ENCODE measurements around the gene PMS2. TPM values are rescaled to one million over a fixed set of nuclear protein-coding genes. Genes with fewer than 3 reads are reported as not detected.

Gene PMS2
- total and polyA plus RNA-seq, 2 donors (not counting 3 experiments of a cell fraction or from before 2014, with no cell fraction given), result 5.2 to 14.5 TPM

DNA sequence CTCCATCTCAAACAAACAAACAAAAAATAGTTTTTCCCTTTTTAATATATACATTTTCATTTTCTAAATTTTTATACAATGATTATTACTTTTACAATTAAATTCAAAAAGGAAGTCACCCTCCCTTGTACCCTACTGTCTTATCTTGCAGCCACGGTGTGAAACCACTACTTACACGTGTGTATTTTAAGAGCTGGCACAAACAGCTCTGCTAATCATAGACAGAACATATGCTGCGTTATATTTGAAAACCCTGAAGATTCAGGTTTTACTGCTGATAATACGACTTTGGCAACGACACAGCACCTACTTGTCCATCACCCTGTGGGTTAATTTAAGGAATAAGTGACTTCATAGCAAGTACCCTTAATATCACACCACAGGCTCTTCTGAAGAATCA, 23.3 kb upstream of the PMS2 start:
- intact Hi-C loops (cut with micrococcal nuclease) (no loop called here), dilution Hi-C loops (cut with MboI; ENCODE audit: extremely low pct_ligation_motif_present, low sequenced_read_pairs) (no loop called here)
- no peak overlapping the region for H3K4me3 ChIP-seq (replicated peaks in 1 of 3; ENCODE audit: insufficient read depth in 1 of 3, low read depth in 1 of 3, low read length in 3 of 3)
- H3K9ac ChIP-seq (replicated peaks; ENCODE audit: extremely low read depth, insufficient read depth, low read length), result no peak overlapping the region
- no peaks in the 10 kb centered on the region for H3K27me3 ChIP-seq (ENCODE audit: control insufficient read depth in 2 of 2, insufficient read depth in 2 of 2, low read length in 2 of 2)
- no peaks in the 10 kb centered on the region for H3K4me1 ChIP-seq (ENCODE audit: control insufficient read depth, extremely low read depth, insufficient read depth, low read length)
- TF ChIP-seq POLR2AphosphoS5 (IDR thresholded peaks at IDR 0.05; ENCODE audit: insufficient read depth, low read depth, low read length), result no peak
- no peak for TF ChIP-seq GATA2 (IDR thresholded peaks at IDR 0.05; ENCODE audit: insufficient read depth, insufficient read length, low read depth, low read length)
- no peak for TF ChIP-seq POLR2A (IDR thresholded peaks at IDR 0.05; ENCODE audit: low read depth, low read length)
- no peak for TF ChIP-seq FOS (IDR thresholded peaks at IDR 0.05; ENCODE audit: borderline replicate concordance, insufficient read depth, low read length)
- TF ChIP-seq, protein P1, sequence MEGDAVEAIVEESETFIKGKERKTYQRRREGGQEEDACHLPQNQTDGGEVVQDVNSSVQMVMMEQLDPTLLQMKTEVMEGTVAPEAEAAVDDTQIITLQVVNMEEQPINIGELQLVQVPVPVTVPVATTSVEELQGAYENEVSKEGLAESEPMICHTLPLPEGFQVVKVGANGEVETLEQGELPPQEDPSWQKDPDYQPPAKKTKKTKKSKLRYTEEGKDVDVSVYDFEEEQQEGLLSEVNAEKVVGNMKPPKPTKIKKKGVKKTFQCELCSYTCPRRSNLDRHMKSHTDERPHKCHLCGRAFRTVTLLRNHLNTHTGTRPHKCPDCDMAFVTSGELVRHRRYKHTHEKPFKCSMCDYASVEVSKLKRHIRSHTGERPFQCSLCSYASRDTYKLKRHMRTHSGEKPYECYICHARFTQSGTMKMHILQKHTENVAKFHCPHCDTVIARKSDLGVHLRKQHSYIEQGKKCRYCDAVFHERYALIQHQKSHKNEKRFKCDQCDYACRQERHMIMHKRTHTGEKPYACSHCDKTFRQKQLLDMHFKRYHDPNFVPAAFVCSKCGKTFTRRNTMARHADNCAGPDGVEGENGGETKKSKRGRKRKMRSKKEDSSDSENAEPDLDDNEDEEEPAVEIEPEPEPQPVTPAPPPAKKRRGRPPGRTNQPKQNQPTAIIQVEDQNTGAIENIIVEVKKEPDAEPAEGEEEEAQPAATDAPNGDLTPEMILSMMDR (IDR thresholded peaks at IDR 0.05; ENCODE audit: extremely low read depth in 1 of 2, insufficient read depth in 1 of 2, low read depth in 1 of 2, low read length in 2 of 2), result no peak
- no peak for TF ChIP-seq JUN (IDR thresholded peaks at IDR 0.05; ENCODE audit: borderline replicate concordance, insufficient read depth, insufficient read length, low read depth)
- TF ChIP-seq, protein P2, sequence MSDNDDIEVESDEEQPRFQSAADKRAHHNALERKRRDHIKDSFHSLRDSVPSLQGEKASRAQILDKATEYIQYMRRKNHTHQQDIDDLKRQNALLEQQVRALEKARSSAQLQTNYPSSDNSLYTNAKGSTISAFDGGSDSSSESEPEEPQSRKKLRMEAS (IDR thresholded peaks at IDR 0.05; ENCODE audit: insufficient read depth, insufficient read length), result no peak
- no peak for TF ChIP-seq EZH2 (IDR thresholded peaks at IDR 0.05; ENCODE audit: borderline replicate concordance, low read depth, low read length, severe bottlenecking)
- TF ChIP-seq MYC (IDR thresholded peaks at IDR 0.05; ENCODE audit: low read depth, low read length), result no peak
- FAIRE-seq (no peak), DNase-seq (ENCODE audit: low read depth, low spot score) (no peak)
- no TSS peak for BruUV-seq (replicated peaks)
- no peak overlapping the region for H2AFZ ChIP-seq (ENCODE audit: low read depth, low read length)
- no peak overlapping the region for H3K27ac ChIP-seq (ENCODE audit: insufficient read depth, low read depth, low read length)
- H3K36me3 ChIP-seq (ENCODE audit: control insufficient read depth in 2 of 2, extremely low read depth in 1 of 2, insufficient read depth in 2 of 2, low read length in 2 of 2), result peaks cover 9 to 16% of the 10 kb centered on the region in 2 experiments
- no peaks in the 10 kb centered on the region for H4K20me1 ChIP-seq (replicated peaks; ENCODE audit: control insufficient read depth, extremely low read depth, insufficient read depth, low read length)
- H3K9me1 ChIP-seq (replicated peaks; ENCODE audit: control insufficient read depth, extremely low read depth, insufficient read depth, low read length), result no peaks in the 10 kb centered on the region
- POLR2A ChIA-PET, result no interaction called here
- CTCF ChIA-PET, result interaction anchor here (0.6 to 1.2 kb wide), 2 partner anchors 8 to 25 kb away, joined by 3 read pairs; no protein-coding TSS in a partner anchor
- H3K79me2 ChIP-seq (ENCODE audit: control insufficient read depth, insufficient read depth, low read length), result no peaks in the 10 kb centered on the region
- H3K4me2 ChIP-seq (ENCODE audit: insufficient read depth, low read length), result no peak overlapping the region
- no peaks in the 10 kb centered on the region for H3K9me3 ChIP-seq (replicated peaks; ENCODE audit: control insufficient read depth, insufficient read depth, low read length)
